SK-N-SH (cell line): Measurements from ENCODE around the gene CCDC169.

Experiments
- EP300 ChIP-seq, 2 experiments: IDR thresholded peaks; 2 replicates each; pipeline versions ENCODE4 v1.4.0 to v1.6.1; 2012; ENCODE audit warnings: borderline replicate concordance in 1 of 2, low read depth in 1 of 2, low read length in 1 of 2
- FOXJ3 ChIP-seq: sonication (generic); formaldehyde crosslinking; IDR thresholded peaks from 2 replicates; pipeline ENCODE4 v1.5.1; 2020; ENCODE audit warnings: mild to moderate bottlenecking, missing genetic modification reagents
- RFX5 ChIP-seq: IDR thresholded peaks from 2 replicates; pipeline ENCODE4 v1.6.1; 2012; ENCODE audit warnings: mild to moderate bottlenecking, improper control_type of control experiment, low read length

- no peak for TF ChIP-seq FOXJ3
- no peak for TF ChIP-seq RFX5
- TF ChIP-seq EP300 (IDR thresholded peaks at IDR 0.05; ENCODE audit: borderline replicate concordance in 1 of 2, low read depth in 1 of 2, low read length in 1 of 2) = no peak
Observed at GRCh38 chr13:36297366-36298338, at the start of gene CCDC169.
